Body of pancreas (tissue), 4 donors: Measurements from ENCODE around the gene RCAN3. TPM values are rescaled to one million over a fixed set of nuclear protein-coding genes. Genes with fewer than 3 reads are reported as not detected.
"Not testable (repeated sequence)": the region's sequence is repeated elsewhere in the genome, so short reads cannot be mapped to it uniquely, and the experiment has no call there.

ENCODE experiments used
- ATAC-seq: fragments of 150-250 bp; one replicate; pipeline ENCODE4 v1.9.1; 2016
- DNase-seq, 4 donors: peaks; one replicate each; pipeline ENCODE4 v3.0.0-alpha.2; 2019
- H3K27ac ChIP-seq, 4 donors: fragments of 200-600 bp; sonication (generic); 1 replicate in 3 of 4; 2 replicates in 1 of 4; pipeline versions ENCODE4 v1.5.1 to v1.6.1; 2016 to 2019; ENCODE audit warnings: mild to moderate bottlenecking in 1 of 4, mixed read lengths in 1 of 4, moderate library complexity in 1 of 4
- H3K27me3 ChIP-seq, 2 donors: fragments of 200-600 bp; sonication (generic); one replicate each; pipeline ENCODE4 v1.6.0; 2016; ENCODE audit warnings: mild to moderate bottlenecking in 1 of 2
- H3K36me3 ChIP-seq, 2 donors: fragments of 200-600 bp; sonication (generic); replicated peaks in 1 of 2; 2 replicates each; pipeline ENCODE4 v1.5.1; 2016; ENCODE audit warnings: low read depth in 2 of 2; ENCODE audit not compliant: insufficient read depth in 1 of 2
- H3K4me1 ChIP-seq: fragments of 200-600 bp; sonication (generic); one replicate; pipeline ENCODE4 v1.6.0; 2016
- H3K4me3 ChIP-seq, 2 donors: fragments of 200-600 bp; sonication (generic); 1 replicate in 1 of 2; 2 replicates in 1 of 2; pipeline ENCODE4 v1.5.1; 2016 to 2019
- H3K9me3 ChIP-seq, 3 donors: fragments of 200-600 bp; sonication (generic); 1 replicate in 2 of 3; 2 replicates in 1 of 3; pipeline ENCODE4 v1.5.1; 2016
- CTCF ChIP-seq, 7 experiments: fragments of 450-650 bp in 4 of 7; fragments of 200-600 bp in 3 of 7; sonication (generic) in 3 of 7; IDR thresholded peaks; one replicate each; pipeline ENCODE4 v1.5.1; 2016 to 2019; ENCODE audit warnings: antibody characterized with exemption in 7 of 7
- POLR2A ChIP-seq, 3 donors: fragments of 450-650 bp; IDR thresholded peaks; one replicate each; pipeline ENCODE4 v1.6.1; 2016; ENCODE audit warnings: antibody characterized with exemption in 3 of 3, mild to moderate bottlenecking in 2 of 3
- WGBS, 2 donors: methylation state at CpG; one replicate each; pipeline ENCODE4 v1.1.5; 2017; 5-methylcytosine and 5-hydroxymethylcytosine counted together
- intact Hi-C: fragments of 100-400 bp; cut with DNase I; formaldehyde crosslinking; loops from one replicate; pipeline ENCODE4 v1.15.1; 2023
- total RNA-seq, 2 donors: library from RNA; depleted of rRNA; stranded (reverse); fragments of >200 nt; gene quantifications; one replicate each; pipeline ENCODE4 v1.1.0, GENCODE V29; 2016

RCAN3 gene
- total RNA-seq, 2 donors from 2014 or later: 14.0 to 32.3 TPM

DNA sequence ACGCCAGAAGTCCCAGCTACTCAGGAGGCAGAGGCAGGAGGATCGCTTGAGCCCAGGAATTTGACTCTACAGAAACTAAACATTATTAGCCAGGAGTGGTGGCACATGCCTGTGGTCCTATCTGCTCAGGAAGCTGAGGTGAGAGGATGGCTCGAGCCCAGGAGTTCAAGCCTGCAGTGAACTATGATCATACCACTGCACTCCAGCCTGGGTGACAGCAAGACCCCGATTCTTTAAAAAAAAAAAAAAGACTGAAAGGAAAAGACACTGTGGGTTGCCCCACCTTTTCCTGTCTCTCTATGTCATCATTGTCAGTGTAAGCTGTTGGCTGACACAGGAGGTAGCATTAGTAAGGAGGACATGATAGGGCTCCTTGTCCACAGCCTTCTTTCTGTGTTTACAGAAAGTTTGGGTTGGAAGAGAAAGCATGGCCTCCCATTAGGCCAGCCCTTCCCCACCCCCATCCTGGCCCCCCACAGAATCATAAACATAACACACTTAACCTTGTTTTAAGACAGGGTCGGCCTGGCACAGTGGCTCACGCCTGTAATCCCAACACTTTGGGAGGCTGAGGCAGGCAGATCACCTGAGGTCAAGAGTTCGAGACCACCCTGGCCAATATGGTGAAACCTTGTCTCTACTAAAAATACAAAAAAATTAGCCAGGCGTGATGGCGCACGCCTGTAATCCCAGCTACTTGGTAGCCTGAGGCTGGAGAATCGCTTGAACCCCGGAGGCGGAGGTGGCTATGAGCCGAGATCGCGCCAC is 20.6 kb upstream of the RCAN3 start:
- ATAC-seq (no peak), DNase-seq (no peak)
- no peaks in the 10 kb centered on the region for H3K9me3 ChIP-seq
- WGBS, 2 donors: 87 to 89% methylated on average over 13 to 16 of the region's 16 CpGs
- H3K27me3 ChIP-seq: no peaks in the 10 kb centered on the region
- no peak overlapping the region for H3K4me3 ChIP-seq
- intact Hi-C loops: no loop called here
- TF ChIP-seq POLR2A (IDR thresholded peaks at IDR 0.05) (no peak), CTCF (IDR thresholded peaks at IDR 0.05) (no peak)
- H3K4me1 ChIP-seq: no peaks in the 10 kb centered on the region
- H3K27ac ChIP-seq: peak overlapping the region in 1 of 4 donors; percentile 35
- H3K36me3 ChIP-seq: no peaks in the 10 kb centered on the region

DNA sequence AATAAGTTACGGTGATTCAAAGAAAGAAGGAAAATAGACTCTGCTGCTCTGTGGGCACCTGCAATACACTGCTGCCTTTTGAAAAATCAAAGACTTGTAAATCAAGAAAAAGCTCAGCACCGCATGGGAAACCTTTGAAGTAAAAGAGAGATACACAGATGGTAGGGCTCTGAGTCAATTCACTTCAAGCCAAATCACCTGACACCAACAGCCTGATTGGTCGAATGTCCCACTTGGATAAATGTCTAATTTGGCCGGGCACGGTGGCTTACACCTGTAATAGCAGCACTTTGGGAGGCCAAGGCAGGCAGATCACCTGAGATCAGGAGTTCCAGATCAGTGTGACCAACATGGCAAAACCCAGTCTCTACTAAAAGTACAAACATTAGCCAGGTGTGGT is 19.2 kb upstream of the RCAN3 start:
- intact Hi-C loops: no loop called here
- ATAC-seq: peak; percentile 65
- Histone ChIP-seq H3K27ac (peak overlapping the region in 2 of 4 donors; percentile 2 to 28), H3K36me3 (no peaks in the 10 kb centered on the region), H3K9me3 (no peaks in the 10 kb centered on the region), H3K4me1 (no peaks in the 10 kb centered on the region), H3K27me3 (no peaks in the 10 kb centered on the region), H3K4me3 (no peak overlapping the region)
- DNase-seq: peak in 3 of 4 donors; percentile 21 to 64 (median 46)
- 25 to 59% methylated on average over 5 of the region's 5 CpGs for WGBS, 2 donors
- no peak for TF ChIP-seq POLR2A (IDR thresholded peaks at IDR 0.05)

- Histone ChIP-seq H3K36me3 (no peaks in the 10 kb centered on the region), H3K27me3 (no peaks in the 10 kb centered on the region), H3K27ac (no peak overlapping the region), H3K9me3 (no peaks in the 10 kb centered on the region), H3K4me3 (no peak overlapping the region), H3K4me1 (no peaks in the 10 kb centered on the region)
- no peak for DNase-seq
- TF ChIP-seq POLR2A (IDR thresholded peaks at IDR 0.05) (no peak), CTCF (IDR thresholded peaks at IDR 0.05) (no peak)
- no peak for ATAC-seq
- 85% methylated on average over 4 of the region's 4 CpGs for WGBS, 2 donors
- intact Hi-C loops: no loop called here
Measured at GRCh38 chr1:24484199-24484598, 18.4 kb upstream of the RCAN3 start.

DNA sequence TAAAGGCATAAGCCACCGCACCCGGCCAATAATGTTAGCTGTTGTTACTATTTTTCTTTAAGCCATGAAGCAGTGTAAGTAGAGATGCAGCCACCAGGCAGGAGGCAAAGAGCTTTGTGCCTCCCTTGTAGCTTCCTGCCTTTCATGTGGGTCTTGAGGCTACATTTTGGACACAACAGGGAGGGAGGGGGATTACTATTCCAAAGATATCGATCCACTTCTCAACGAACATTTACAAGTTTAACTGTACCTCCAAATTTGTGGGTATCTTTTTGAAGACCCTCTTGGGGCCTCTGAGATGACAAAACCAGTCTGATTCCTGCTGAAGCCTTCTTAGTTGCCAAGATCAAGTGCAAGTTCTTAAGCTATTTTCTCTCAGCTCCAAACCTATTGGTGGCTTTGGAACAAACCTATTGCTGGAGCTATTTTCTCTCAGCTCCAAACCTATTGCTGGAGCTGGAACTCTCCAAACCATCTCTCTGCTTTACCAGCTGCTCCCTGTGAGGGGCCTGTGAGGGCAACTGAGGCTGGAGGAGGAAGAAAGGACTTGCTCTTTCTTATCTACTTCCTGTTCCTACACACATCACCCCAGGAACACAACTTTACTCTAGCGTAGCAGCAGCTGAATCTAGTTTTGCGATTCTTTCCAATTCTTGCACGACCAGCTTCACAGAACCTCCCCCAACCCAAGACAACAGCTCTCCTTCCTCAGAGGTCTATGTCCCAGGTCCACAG is 16.1 kb upstream of the RCAN3 start:
- no peak for TF ChIP-seq POLR2A (IDR thresholded peaks at IDR 0.05)
- TF ChIP-seq CTCF (IDR thresholded peaks at IDR 0.05): no peak
- 86 to 92% methylated on average over 7 of the region's 7 CpGs for WGBS, 2 donors
- no peak for ATAC-seq
- Histone ChIP-seq H3K27ac (no peak overlapping the region), H3K4me3 (no peak overlapping the region), H3K4me1 (no peaks in the 10 kb centered on the region), H3K36me3 (no peaks in the 10 kb centered on the region), H3K27me3 (no peaks in the 10 kb centered on the region), H3K9me3 (no peaks in the 10 kb centered on the region)
- no peak for DNase-seq
- intact Hi-C loops: no loop called here

GRCh38 chr1:24487455-24487854 is 15.2 kb upstream of the RCAN3 start:
- no peaks in the 10 kb centered on the region for H3K4me1 ChIP-seq
- intact Hi-C loops: no loop called here
- no peaks in the 10 kb centered on the region for H3K9me3 ChIP-seq
- no peak overlapping the region for H3K4me3 ChIP-seq
- TF ChIP-seq CTCF (IDR thresholded peaks at IDR 0.05) (no peak), POLR2A (IDR thresholded peaks at IDR 0.05) (no peak)
- 90 to 95% methylated on average over 9 of the region's 9 CpGs for WGBS, 2 donors
- no peak overlapping the region for H3K27ac ChIP-seq
- no peak for ATAC-seq
- H3K36me3 ChIP-seq: no peaks in the 10 kb centered on the region
- no peaks in the 10 kb centered on the region for H3K27me3 ChIP-seq
- DNase-seq: no peak

DNA sequence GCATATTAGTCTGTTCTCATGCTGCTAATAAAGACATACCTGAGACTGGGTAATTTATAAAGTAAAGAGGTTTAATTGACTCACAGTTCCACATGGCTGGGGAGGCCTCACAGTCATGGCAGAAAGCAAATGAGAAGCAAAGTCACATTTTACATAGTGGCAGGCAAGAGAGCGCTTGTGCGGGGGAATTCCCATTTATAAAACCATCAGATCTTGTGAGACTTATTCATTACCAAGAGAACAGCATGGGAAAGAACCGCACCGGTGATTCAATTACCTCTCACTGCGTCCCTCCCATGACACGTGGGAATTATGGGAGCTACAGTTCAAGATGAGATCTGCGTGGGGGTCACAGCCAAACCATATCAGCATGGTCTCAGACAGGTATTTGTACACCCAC is 14.5 kb upstream of the RCAN3 start:
- H3K4me3 ChIP-seq, H3K27ac ChIP-seq, H3K36me3 ChIP-seq, H3K27me3 ChIP-seq, ATAC-seq, H3K9me3 ChIP-seq, H3K4me1 ChIP-seq, DNase-seq, intact Hi-C loops: not testable (repeated sequence)
- WGBS, 2 donors: 89 to 95% methylated on average over 7 of the region's 7 CpGs
